Aorta (tissue), 5 donors: ENCODE data around the gene POU2AF1. TPM values are rescaled to one million over a fixed set of nuclear protein-coding genes. Genes with fewer than 3 reads are reported as not detected.

ENCODE experiments used
- ATAC-seq: fragments of 200-7000 bp; cut with Tn5 transposase; one replicate; pipeline ENCODE4 v1.9.1; 2022; ENCODE audit warnings: moderate library complexity; ENCODE audit not compliant: low FRiP score
- DNase-seq, 2 donors: peaks; one replicate each; pipeline ENCODE4 v3.0.0-alpha.2; 2020
- H3K27ac ChIP-seq, 2 donors: one replicate each; pipeline ENCODE4 v1.5.1; 2013; ENCODE audit warnings: low read length in 2 of 2, mild to moderate bottlenecking in 2 of 2, moderate library complexity in 2 of 2, control low read depth in 1 of 2, inconsistent platforms in 1 of 2, low read depth in 1 of 2
- H3K27me3 ChIP-seq, 2 donors: one replicate each; pipeline ENCODE4 v1.6.1; 2013; ENCODE audit warnings: control low read depth in 1 of 2, low read length in 1 of 2, mild to moderate bottlenecking in 1 of 2, moderate library complexity in 1 of 2; ENCODE audit not compliant: insufficient read depth in 2 of 2, control insufficient read depth in 1 of 2
- H3K36me3 ChIP-seq, 2 donors: one replicate each; pipeline ENCODE4 v1.6.1; 2013; ENCODE audit warnings: control low read depth in 1 of 2, low read length in 1 of 2, mild to moderate bottlenecking in 1 of 2; ENCODE audit not compliant: insufficient read depth in 2 of 2, control insufficient read depth in 1 of 2
- H3K4me1 ChIP-seq, 2 donors: one replicate each; pipeline ENCODE4 v1.6.1; 2013; ENCODE audit warnings: low read length in 2 of 2, control low read depth in 1 of 2, mild to moderate bottlenecking in 1 of 2, moderate library complexity in 1 of 2; ENCODE audit not compliant: insufficient read depth in 2 of 2, control insufficient read depth in 1 of 2
- H3K4me3 ChIP-seq, 2 donors: one replicate each; pipeline ENCODE4 v1.5.1; 2013; ENCODE audit warnings: low read length in 2 of 2, control low read depth in 1 of 2, mild to moderate bottlenecking in 1 of 2
- H3K9me3 ChIP-seq: one replicate; pipeline ENCODE4 v1.6.1; 2013; ENCODE audit warnings: mild to moderate bottlenecking, low read length; ENCODE audit not compliant: control insufficient read depth
- WGBS, 2 donors: extraction: QIAGEN DNeasy Blood & Tissue Kit; methylation state at CpG; one replicate each; pipeline ENCODE4 v1.1.7; 2013; 5-methylcytosine and 5-hydroxymethylcytosine counted together
- intact Hi-C, 2 donors: fragments of 100-400 bp; cut with DNase I; formaldehyde crosslinking; loops; one replicate each; pipeline versions ENCODE4 v1.14.2 to v1.15.0; 2022
- long read RNA-seq, 2 donors: library from polyadenylated mRNA; unstranded; transcript quantifications; one replicate each; pipeline ENCODE4 v2.0.0, GENCODE V29; 2020 to 2021
- polyA plus RNA-seq, 2 donors: library from polyadenylated mRNA; stranded (reverse); fragments of 200-250 nt; gene quantifications; one replicate each; pipeline ENCODE4 v1.2.3, GENCODE V29; 2013
- total RNA-seq, 2 donors: library from RNA; stranded (reverse); fragmentation: NEBNext Ultra II Directional; extraction: Animal tissue kit (Norgen Biotek cat#: 25700); gene quantifications; one replicate each; pipeline ENCODE4 v1.2.1, GENCODE V29; 2021
- donor health status: healthy with polysubstance abuse.
- donor health status: Bipolar disorder and iron deficiency.
- donor health status: DM: no; HTN: no; CAD: no.
- donor health status: DM: no; HTN: no; CAD: no.
- donor health status: DM: yes; HTN: yes; CAD: no.

Gene POU2AF1, protein sequence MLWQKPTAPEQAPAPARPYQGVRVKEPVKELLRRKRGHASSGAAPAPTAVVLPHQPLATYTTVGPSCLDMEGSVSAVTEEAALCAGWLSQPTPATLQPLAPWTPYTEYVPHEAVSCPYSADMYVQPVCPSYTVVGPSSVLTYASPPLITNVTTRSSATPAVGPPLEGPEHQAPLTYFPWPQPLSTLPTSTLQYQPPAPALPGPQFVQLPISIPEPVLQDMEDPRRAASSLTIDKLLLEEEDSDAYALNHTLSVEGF
- total RNA-seq (1 to 10 TPM in 1 of 2 donors, under 1 TPM in 1; 0.45 to 1.2 TPM), polyA plus RNA-seq (under 1 TPM; 0.05 to 0.63 TPM)
- long read RNA-seq, donor 1, result 0 reads
- long read RNA-seq, donor 2, result 0 reads

DNA sequence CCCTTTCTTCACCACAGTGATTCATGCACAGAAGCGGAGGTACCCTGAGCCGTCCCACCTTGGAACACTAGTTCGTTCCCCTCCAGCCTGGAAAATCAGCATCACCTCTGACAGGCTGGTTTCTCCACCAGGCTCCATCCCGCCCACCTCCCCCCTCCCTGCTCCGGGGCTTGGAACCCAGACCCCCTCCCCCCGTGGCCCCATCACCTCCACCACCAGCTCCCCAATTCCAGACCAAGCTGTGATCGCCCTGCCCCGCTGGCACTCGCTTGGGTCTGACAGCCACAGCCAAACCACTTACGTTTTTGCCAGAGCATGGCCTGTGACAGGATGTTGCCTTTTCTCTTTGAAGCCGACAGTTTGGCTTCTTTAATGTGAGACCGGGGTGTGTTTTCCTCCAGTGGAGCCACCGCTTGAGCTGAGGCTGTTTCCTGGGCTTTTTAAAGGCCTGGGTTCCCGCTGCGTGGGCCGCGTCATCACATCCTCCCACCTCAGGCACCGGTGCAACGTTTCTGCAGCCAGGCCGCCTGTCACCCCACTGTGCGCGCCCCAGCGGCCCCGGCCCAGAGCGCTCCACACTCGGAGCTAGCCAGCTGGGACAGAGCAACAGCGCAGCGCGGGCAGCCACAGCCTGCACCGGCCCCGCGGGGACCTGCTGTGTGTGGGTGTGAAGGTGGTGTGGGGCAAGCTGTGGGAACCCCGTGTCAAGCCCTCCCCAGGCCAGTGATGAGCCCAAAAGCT lies at the start of gene POU2AF1:
Gene POU2AF1, minus strand, starts transcription at position 415 of the 741 bp plus-strand sequence. Its CDS starts 98 bp downstream, at position 317.
- ATAC-seq, result peak; percentile 50
- WGBS, 2 donors, result 34 to 38% methylated on average over 33 of the region's 33 CpGs
- Histone ChIP-seq H3K27ac (no peak within 1 kb of the TSS), H3K27me3 (no peaks in the 10 kb centered on the region), H3K4me1 (no peaks in the 10 kb centered on the region), H3K4me3 (no peak within 1 kb of the TSS), H3K9me3 (no peaks in the 10 kb centered on the region), H3K36me3 (no peaks in the 10 kb centered on the region)
- intact Hi-C loops, result no loop called here
- DNase-seq, result no peak

DNA sequence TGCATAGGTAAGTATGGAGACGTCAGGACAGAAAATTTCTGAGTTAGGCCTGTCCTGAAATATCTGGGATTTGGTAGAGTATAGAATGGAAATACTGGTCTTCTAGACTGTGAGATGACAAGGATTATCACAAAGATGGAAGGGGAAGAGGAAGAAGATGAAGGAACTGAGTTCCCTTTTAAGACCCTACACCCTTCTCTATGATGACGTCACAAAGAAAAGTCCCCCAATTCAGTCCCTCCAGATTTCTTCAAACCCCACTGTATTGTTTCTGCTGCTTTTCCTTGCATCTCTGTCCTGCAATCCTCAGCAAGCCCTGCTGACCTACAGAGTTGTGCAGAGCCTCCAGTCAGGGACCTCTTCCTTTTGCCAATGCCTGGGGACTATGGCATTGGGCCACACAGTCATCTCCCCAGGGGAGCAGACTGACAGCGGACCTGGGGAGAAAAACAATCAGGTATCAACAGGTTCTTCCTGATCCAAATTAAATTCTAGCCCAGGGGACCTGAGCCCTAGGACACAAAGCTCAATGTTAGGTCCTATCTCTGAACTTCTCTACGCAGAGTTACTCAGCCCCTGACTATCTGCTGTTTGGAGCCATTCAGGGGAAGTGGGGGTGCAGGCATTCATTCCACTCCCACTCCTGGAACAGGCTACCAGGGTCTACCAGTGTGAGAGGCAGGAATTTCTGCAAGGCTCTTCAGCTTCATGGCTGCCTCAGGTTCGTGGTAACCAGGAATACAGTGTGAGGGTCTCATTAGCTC lies 49.2 kb upstream of the POU2AF1 start:
- DNase-seq, result no peak
- no peaks in the 10 kb centered on the region for H3K36me3 ChIP-seq
- no peak for ATAC-seq
- no peaks in the 10 kb centered on the region for H3K4me1 ChIP-seq
- H3K9me3 ChIP-seq, result no peaks in the 10 kb centered on the region
- intact Hi-C loops, result no loop called here
- 88 to 90% methylated on average over 5 of the region's 5 CpGs for WGBS, 2 donors
- H3K27ac ChIP-seq, result no peak overlapping the region
- no peak overlapping the region for H3K4me3 ChIP-seq
- H3K27me3 ChIP-seq, result no peaks in the 10 kb centered on the region

- no peaks in the 10 kb centered on the region for H3K36me3 ChIP-seq
- ATAC-seq (no peak), DNase-seq (no peak)
- no peaks in the 10 kb centered on the region for H3K9me3 ChIP-seq
- no peaks in the 10 kb centered on the region for H3K27me3 ChIP-seq
- no peak overlapping the region for H3K27ac ChIP-seq
- intact Hi-C loops, result no loop called here
- H3K4me3 ChIP-seq, result no peak overlapping the region
- H3K4me1 ChIP-seq, result no peaks in the 10 kb centered on the region
- WGBS, 2 donors, result 54 to 57% methylated on average over 4 of the region's 4 CpGs
Observed at GRCh38 chr11:111427471-111427912, 48.4 kb upstream of the POU2AF1 start.

GRCh38 chr11:111426617-111427016 lies 47.5 kb upstream of the POU2AF1 start:
- Histone ChIP-seq H3K4me1 (no peaks in the 10 kb centered on the region), H3K27me3 (no peaks in the 10 kb centered on the region), H3K36me3 (no peaks in the 10 kb centered on the region), H3K27ac (no peak overlapping the region), H3K9me3 (no peaks in the 10 kb centered on the region), H3K4me3 (no peak overlapping the region)
- WGBS, 2 donors, result 94% methylated on average over 6 of the region's 6 CpGs
- DNase-seq (no peak), ATAC-seq (no peak)
- intact Hi-C loops, result no loop called here

- no peak for ATAC-seq
- Histone ChIP-seq H3K9me3 (no peaks in the 10 kb centered on the region), H3K27ac (no peak overlapping the region), H3K4me3 (no peak overlapping the region), H3K27me3 (no peaks in the 10 kb centered on the region), H3K36me3 (no peaks in the 10 kb centered on the region), H3K4me1 (peaks cover 0 to 7% of the 10 kb centered on the region in 2 donors)
- WGBS, 2 donors, result 50 to 65% methylated on average over 1 of the region's 1 CpG
- no peak for DNase-seq
- intact Hi-C loops, result loop anchor here (1.0 to 5.0 kb wide), 3 partner anchors 126 to 141 kb away; partner anchors contain the start of gene POU2AF3 (in 1 of the 2)
Observed at GRCh38 chr11:111423250-111423615, 44.2 kb upstream of the POU2AF1 start.

- Histone ChIP-seq H3K36me3 (no peaks in the 10 kb centered on the region), H3K4me3 (no peak overlapping the region), H3K27me3 (no peaks in the 10 kb centered on the region), H3K4me1 (peaks cover 2 to 7% of the 10 kb centered on the region in 2 donors), H3K9me3 (no peaks in the 10 kb centered on the region), H3K27ac (no peak overlapping the region)
- ATAC-seq (peak; percentile 67), DNase-seq (peak; percentile 53 to 84)
- 51 to 53% methylated on average over 12 of the region's 12 CpGs for WGBS, 2 donors
- intact Hi-C loops, result loop anchor here (1.0 to 5.0 kb wide), 3 partner anchors 125 to 140 kb away; partner anchors contain the start of gene POU2AF3 (in 1 of the 2)
Observed at GRCh38 chr11:111422494-111423249, 43.6 kb upstream of the POU2AF1 start.

DNA sequence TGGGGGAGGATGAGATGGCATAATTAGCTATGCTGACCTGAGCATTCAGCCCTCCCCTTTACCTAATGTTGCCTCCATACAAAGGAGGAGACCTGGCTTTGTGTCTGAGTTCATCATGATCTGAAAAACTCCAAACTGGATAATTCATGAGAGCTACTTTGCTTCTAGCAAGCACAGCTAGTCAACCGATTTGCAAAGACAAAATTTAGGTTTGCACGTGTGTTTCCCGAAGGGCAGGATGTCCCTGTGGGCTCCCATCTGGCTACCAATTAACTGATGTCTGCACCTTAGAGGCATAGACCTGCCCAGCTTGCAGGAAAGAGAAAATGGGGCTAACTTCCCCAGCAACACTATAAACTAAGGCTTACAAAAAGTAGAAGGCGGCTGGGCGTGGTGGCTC lies 42.2 kb upstream of the POU2AF1 start:
- Histone ChIP-seq H3K9me3 (no peaks in the 10 kb centered on the region), H3K27ac (no peak overlapping the region), H3K4me3 (no peak overlapping the region), H3K4me1 (peaks cover 2 to 7% of the 10 kb centered on the region in 2 donors), H3K36me3 (no peaks in the 10 kb centered on the region), H3K27me3 (no peaks in the 10 kb centered on the region)
- no peak for ATAC-seq
- intact Hi-C loops, result loop anchor here (2.0 to 5.0 kb wide), 2 partner anchors 122 to 124 kb away; partner anchors contain the start of gene POU2AF3 (in 2 of the 2)
- WGBS, 2 donors, result 97 to 98% methylated on average over 5 of the region's 5 CpGs
- no peak for DNase-seq
